Measurements from ENCODE around the gene GATAD2B.
"Not testable (repeated sequence)": the region's sequence is repeated elsewhere in the genome, so short reads cannot be mapped to it uniquely, and the experiment has no call there.

The GATAD2B gene

DNA sequence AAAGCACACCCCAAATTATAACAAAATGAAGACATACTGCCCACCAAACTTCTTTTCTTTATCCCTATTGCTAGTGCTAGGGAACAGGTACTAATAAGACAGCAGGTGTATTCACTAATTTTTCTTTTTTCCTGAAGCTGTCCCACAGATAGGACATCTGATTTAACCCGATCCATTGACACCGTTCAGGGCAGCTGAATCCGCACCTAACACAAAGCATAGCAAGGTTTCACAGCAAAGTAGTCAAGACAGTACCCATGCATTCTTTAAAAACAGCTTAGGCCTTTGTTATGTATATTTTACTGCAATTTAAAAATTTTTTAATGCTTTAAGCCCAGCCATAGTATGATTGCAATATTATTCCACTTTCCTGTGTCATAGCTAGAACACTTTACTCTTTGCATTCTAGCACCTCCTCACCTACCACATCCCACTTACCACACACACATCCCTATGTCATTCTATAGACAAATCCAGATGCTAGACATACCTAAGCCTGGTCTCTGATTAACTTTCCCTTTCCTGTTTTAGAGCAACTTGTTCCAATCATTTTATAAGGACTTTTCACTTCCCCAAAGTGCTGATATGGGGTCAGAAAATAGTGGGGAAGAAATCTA lies 40.4 kb downstream of the GATAD2B start:
- no peak for DNase-seq

DNA sequence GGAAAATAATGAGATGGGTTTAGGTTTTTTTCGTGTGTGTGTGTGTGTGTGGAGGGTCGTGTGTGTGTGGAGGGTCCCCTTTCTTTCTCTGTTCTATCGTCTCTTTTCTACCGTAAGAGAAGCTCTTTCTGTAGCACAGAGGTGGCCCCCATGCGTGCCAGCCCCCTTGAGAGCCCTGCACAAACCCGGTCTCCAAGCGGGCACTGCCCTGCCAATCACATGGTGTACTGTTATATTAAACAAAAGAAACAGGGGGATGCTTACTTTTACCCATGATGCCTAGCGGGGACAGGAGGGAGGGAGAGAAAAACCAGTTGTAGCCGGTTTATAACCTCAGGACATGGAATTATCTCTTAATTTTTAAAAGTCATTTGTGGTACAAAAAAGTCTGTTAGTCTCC lies 41.0 kb downstream of the GATAD2B start:
- DNase-seq, result no peak

- peak in 1 of 2 donors; percentile 11 for DNase-seq
Observed at GRCh38 chr1:153880962-153881361, 41.8 kb downstream of the GATAD2B start.

- DNase-seq, result no peak
Observed at GRCh38 chr1:153880024-153880423, 42.7 kb downstream of the GATAD2B start.

GRCh38 chr1:153877112-153877511 lies 45.7 kb downstream of the GATAD2B start:
- no peak for DNase-seq

DNA sequence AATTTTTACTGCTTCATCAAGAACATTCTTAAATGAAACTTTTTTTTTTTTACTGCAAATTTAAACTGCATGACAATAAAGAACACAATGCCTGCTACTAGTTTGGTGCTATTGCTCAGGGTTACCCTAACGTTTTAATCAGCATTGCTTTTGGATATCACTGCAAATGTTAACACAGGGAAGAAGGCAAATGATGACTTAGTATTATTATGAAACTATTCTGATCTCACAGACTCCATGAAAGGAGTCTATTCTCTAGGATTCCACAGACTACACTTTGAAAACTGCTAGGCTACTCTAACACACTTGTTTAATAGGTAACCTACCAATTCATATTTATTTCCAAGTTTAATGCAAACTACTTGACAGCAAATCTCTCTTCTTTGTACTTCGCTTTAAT lies 49.8 kb downstream of the GATAD2B start:
- no peak for DNase-seq

DNA sequence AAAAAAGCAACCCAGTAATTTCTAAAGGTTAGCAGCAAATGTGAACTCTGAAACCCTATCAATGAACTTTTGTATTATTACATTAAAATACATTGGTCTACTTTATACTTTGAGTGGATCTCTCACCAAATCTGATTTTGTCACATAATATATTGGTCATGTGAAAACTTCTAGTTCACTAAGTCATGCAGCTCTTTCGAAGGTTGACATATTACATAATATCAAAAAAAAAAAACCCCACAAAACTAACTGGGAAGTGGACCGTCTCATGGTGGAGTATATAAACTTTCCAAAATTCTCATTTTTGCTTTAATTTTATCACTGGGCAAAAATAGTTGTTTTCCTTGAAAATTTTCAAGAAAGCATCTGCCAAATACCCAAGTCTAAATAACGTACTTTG lies 50.4 kb downstream of the GATAD2B start:
- DNase-seq, result no peak

DNA sequence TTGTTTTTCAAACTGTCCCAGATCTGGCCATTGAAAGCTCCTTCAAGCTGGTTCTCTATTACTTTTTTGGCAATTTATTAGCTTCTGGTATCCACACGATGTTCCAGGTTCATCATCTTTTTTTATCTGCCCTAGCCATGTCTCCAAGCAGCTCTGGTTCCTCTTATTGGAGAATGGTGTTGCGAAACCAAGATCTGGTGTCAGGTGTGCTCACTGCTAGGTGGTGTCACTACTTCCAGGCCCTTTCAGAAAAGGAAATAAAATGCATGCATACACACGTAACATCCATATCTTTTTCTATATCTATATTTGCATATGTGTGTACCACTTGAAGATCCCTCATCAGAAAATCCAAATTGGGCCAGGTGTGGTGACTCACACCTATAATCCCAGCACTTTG lies 53.3 kb downstream of the GATAD2B start:
- no peak for DNase-seq

DNA sequence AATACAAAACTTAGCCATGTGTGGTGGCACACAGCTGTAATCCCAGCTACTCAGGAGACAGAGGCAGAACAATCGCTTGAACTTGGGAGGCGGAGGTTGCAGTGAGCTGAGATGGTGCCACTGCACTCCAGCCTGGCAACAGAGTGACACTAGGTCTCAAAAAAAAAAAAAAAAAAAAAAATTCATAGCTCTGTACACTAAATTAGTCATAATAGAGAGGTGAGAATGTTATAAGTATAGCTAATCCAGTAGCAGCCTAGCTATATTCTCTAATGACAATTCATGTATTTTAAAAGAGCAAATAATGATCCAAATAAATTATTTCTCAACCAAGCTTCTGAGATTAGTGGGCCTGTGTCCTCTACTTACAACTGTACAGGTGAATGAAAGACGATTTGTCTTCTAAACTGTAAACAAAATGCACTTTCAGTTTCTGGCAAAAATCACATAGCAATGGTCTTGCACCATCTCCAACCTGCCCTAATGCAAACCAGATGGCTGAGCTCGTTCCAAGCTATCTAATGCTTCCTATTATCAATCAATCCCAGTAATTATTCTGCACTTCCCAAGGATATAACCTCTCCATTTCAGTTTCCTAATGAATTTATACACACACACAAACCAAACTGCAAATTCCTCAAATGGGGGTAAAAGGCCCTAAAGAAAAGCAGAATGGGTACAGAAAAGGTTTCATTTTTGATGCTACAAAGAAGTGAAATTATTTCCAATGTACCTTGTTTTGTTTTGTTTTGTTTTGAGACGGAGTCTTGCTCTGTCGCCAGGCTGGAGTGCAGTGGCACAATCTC lies 56.5 kb downstream of the GATAD2B start:
- no peak for DNase-seq

DNA sequence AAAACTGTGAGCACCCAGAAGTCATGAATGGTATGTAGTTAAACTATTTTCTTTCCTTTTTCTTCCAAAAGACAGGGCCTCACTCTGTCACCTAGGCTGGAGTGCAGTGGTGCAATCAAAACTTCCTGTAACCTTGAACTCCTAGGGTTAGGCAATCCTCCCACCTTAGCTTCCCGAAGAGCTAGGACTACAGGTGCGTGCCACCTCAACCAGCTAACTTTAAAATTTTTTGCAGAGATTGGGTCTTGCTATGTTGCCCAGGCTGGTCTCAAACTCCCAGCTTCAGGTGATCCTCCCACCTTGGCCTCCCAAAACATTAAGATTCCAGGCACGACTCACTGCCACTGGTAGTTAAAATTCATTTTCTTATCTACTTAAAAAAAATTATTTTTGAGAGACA lies 62.5 kb downstream of the GATAD2B start:
- no peak for DNase-seq

DNA sequence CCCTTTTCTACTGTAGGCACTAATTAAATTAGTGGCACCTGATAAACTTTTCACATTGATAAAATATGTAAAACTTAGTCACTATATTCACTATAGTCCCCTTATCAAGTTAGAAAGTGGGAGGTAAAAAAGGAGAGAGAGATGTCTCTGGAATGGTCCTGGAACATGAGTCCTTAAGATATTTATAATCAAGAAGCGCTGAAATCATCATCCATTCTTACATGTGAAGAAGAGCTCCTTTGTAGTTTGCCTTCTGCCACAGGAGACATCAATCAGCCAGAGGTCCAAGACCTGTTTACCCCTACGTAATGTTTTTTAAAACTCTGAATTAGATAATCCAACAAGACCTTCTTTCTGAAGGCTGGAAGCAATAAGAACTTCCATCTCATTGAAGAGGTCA lies 65.3 kb downstream of the GATAD2B start:
- no peak for DNase-seq

GRCh38 chr1:153856763-153857162 lies 66.0 kb downstream of the GATAD2B start:
- DNase-seq, result no peak

DNA sequence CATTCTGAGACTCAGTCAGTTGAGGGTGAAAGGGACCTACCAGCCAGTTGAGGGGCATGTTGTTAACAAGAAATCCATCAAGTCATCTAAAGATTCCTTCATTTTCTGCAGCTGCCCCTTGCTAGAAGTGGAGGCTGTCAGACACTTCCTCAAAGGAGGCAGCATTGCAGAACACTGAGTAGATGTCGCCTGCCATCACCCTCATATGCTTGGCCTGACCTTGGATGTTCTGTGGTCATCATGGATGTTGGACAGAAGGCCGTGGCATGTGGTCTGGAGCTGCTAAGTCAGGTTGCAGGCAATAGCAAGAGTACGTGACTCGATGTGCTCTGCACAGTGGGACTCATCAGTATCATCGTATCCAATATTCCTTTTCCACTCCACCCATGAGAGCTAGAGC lies 70.6 kb downstream of the GATAD2B start:
- no peak for DNase-seq

- DNase-seq, result peak in 1 of 2 donors; percentile 80
Observed at GRCh38 chr1:153849487-153850185, 73.1 kb downstream of the GATAD2B start.

DNA sequence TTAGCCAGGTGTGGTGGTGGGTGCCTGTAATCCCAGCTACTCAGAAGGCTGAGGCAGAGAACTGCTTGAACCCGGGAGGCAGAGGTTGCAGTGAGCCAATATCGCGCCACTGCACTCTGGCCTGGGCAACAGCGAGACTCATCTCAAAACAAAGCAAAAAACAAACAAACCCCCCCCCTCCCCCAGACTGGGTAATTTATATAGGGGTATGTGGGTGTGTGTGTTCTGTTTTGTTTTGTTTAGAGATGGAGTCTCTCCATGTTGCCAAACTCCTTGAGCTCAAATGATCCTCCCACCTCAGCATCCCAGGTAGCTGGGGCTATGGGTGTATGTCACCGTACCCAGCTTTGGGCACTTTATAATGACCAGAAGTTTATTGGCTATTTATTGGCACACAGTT lies 74.0 kb downstream of the GATAD2B start:
- no peak for DNase-seq

DNA sequence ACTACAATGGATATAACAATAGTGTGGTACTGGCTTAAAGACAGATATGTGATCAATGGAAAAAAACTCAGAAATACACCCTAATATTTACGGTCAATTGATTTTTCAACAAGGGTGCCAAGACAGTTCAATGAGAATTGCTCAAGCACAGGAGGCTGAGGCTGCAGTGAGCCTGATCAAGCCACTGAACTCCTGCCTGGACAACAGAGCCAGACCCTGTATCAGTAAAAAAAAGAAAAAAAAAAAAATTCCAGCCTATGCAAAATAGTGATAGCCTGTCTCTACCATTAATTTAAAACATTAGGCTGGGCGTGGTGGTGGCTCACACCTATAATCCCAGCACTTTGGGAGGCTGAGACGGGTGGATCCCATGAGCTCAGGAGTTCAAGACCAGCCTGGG lies 77.6 kb downstream of the GATAD2B start:
- no peak for DNase-seq

DNA sequence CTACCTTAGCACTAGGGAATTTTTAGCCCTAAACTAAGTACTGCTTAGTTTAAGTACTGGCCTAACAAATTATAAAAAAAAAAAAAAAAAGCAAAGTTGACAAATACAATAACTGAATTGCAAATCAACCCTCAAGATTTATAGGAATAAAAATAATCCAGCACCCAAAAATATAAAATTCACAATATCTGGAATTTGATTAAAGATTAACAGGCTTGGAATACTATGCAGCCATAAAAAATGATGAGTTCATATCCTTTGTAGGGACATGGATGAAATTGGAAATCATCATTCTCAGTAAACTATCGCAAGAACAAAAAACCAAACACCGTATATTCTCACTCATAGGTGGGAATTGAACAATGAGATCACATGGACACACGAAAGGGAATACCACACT lies 78.4 kb downstream of the GATAD2B start:
- DNase-seq, result not testable (repeated sequence)

DNA sequence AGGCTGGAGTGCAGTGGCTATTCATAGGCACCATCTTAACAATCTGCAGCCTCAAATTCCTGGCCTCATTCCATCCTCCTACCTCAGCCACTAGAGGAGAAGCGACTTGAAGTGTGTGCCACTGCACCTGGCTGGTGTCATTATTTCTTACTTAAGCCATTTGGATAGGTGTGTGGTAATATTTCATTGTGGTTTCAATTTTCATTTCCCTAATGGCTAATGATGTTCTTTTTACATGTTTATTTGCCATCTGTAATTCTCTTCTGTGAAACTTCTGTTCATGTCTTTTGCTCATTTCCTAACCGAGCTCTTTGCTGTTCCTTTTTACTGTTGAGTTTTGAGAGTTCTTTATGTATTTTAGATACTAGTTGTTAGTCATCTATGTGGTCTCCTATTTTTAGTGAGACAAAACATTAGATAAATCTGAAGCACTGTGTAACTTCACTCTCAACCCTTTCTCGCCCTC lies 80.7 kb downstream of the GATAD2B start:
- DNase-seq, result no peak

- DNase-seq, result no peak
Observed at GRCh38 chr1:153841463-153841994, 81.2 kb downstream of the GATAD2B start.

GRCh38 chr1:153840774-153841173 lies 82.0 kb downstream of the GATAD2B start:
- DNase-seq, result not testable (repeated sequence)

GRCh38 chr1:153833968-153834367 lies 88.8 kb downstream of the GATAD2B start:
- not testable (repeated sequence) for DNase-seq

DNA sequence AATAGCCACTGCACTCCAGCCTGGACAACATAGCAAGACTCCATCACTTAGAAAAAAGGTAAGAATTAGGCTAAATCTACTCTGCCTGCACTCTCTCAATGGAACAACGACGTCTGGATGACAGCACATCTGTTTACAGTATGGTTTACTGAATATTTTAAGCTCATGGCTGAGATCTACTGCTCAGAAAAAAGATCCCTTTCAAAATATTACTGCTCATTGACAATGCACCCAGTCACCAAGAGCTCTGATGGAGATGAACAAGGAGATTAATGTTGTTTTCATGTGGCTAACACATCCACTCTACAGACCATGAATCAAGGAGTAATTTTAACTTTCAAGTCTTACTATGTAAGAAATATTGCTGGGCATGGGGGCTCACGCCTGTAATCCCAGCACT lies 89.6 kb downstream of the GATAD2B start:
- no peak for DNase-seq

DNA sequence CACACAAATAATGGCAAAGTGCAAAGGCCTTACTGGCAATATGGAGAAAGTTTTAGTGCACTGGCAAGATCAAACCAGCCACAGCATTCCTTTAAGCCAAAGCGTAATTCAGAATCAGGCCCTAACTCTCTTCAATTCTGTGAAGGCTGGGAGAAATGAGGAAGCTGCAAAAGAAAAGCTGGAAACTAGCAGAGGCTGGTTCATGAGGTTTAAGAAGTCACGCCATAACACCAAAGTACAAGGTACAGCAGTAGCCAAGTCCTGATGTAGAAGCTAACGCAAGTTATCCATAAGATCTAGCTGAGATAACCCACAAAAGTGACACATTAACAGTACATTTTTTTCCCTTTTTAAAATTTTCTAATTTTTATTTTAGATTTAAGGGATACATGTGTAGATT lies 90.5 kb downstream of the GATAD2B start:
- DNase-seq, result no peak

GRCh38 chr1:153831026-153831425 lies 91.7 kb downstream of the GATAD2B start:
- DNase-seq, result no peak

All from bone marrow (tissue), 2 donors.